HG03103 (cell line): ENCODE results near the gene MRPL34.

Experiments used
- ATAC-seq: cut with Tn5 transposase; IDR thresholded peaks from one replicate; pipeline ENCODE4 v1.9.1; 2021; ENCODE audit warnings: low read depth; ENCODE audit not compliant: unreplicated experiment

MRPL34 gene

GRCh38 chr19:17307876-17308377 is 2.3 kb downstream of the MRPL34 start:
- ATAC-seq = no peak

DNA sequence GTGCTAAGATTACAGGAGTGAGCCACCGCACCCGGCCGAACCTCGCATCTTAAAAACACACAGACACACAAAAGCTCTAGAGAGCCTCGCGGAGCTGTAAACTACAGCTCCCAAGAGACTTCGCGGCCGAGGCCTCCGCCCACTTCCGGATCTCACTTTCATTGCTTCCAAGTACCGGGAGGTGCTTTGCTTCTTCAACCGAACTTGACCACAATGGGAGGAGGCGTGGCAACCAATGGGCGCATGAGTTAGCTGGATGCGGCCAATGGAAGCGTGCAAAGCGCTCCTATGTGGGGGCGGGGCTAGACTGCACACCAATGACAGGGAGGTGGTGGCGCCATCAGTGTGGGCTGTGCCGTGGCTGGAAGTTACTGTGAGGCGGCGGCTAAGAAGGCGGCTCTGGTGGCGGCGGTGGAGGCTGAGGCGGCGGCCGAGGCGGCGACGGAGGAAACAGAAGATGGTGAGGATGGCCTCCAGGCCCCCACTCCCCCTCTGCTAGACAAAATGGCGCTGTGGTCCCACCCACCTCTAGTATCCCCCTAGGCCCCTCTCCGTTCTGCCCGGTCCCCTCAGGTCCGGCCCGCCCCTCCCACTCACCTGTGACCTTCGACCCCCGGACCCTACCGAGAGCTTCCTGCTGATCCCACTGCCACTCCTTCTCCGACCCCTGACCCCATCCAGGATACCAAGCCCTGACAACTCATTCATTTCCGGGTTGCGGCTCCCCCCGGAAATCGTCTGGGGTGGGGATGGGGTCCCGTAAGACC is 3.7 kb downstream of the MRPL34 start, which contains the start of gene DDA1:
Gene DDA1 (plus strand): TSS at position 366 of the 767 bp plus-strand sequence. CDS start 92 bp downstream, at position 458.
- ATAC-seq = peak; percentile 52

DNA sequence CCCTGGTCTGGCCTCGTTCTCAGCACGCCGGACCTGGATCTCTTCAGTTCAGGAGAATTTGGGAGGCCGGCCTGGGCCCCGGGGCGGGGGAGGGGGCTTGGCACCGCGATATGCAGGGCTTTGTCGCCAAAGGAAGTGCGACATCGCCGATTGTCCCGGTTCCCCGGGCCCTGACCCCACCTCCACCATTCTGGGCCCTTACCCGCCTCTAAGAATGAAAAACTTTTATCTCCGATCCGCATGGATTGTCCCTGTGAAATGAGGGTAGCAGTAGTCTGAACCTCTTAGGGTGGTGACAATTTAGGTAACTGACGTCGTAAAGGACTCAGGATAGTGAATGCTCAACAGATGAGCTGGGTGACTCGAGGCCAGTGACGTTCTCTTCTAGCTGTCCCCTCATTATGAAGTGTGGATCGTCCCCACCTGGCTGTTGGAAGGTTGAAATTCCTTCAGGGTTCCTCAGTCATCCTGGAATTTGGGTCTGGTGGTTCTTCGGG is 4.3 kb downstream of the MRPL34 start:
- ATAC-seq = no peak

DNA sequence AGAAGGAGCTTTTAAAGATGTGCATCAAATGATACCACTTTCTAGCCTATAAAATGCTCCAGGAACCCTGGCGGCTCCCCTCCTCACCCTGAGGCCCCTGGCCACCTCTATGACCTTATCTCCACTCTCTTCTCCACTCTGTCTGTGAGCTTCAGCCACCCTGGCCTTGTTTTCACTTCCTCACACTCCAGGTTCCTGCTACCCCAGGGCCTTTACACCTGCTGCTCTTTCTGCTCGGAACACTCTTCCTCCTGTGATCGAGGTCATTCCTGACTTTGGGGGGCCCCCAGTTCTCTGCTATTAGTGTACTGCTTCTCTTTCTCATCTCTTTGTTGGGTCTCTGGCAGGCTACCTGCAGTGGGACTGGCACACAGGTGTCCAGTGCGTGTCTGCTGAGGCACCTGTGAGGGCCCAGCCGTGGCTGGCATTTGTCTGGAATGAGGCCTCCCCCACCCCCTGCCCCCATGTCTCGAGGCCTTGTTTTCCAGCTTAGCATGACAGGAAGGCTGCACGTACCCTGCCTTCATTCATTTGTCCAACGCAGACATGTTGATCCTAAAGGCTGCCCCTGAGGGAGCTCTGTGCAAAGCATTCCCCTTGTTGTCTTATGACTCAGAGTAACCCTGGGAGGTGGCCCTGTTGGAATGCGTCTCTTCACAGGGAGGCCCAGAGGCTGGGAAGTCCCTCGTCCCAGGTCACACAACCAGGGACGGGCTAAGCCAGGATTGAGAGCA is 6.0 kb downstream of the MRPL34 start:
- no peak for ATAC-seq

- ATAC-seq = no peak
These were observed 6.8 kb downstream of the MRPL34 start for GRCh38 chr19:17312189-17313113.

GRCh38 chr19:17314007-17314593 is 8.4 kb downstream of the MRPL34 start:
- no peak for ATAC-seq

GRCh38 chr19:17318966-17319365 is 13.3 kb downstream of the MRPL34 start:
- no peak for ATAC-seq

- no peak for ATAC-seq
These were observed 14.0 kb downstream of the MRPL34 start for GRCh38 chr19:17319473-17320238.

DNA sequence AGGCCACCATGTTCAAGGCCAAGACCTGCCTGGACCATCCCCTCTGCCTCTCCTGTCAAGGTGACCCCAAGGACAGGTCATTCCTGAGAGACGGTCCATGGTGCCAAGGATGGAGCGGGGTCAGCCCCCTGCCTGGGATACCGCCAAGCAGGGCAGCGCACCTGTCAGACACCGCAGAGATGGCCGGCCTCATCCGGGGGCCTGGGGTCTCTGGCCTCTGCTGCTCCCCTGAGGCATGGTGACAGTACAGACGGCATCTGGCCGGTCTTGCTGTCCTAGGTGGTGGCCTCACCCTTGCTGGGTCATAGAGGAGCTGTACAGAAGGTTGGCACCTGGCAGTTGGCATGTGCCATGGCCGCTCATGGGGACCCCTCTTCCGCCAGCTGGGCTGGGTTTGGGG is 14.8 kb downstream of the MRPL34 start:
- no peak for ATAC-seq

DNA sequence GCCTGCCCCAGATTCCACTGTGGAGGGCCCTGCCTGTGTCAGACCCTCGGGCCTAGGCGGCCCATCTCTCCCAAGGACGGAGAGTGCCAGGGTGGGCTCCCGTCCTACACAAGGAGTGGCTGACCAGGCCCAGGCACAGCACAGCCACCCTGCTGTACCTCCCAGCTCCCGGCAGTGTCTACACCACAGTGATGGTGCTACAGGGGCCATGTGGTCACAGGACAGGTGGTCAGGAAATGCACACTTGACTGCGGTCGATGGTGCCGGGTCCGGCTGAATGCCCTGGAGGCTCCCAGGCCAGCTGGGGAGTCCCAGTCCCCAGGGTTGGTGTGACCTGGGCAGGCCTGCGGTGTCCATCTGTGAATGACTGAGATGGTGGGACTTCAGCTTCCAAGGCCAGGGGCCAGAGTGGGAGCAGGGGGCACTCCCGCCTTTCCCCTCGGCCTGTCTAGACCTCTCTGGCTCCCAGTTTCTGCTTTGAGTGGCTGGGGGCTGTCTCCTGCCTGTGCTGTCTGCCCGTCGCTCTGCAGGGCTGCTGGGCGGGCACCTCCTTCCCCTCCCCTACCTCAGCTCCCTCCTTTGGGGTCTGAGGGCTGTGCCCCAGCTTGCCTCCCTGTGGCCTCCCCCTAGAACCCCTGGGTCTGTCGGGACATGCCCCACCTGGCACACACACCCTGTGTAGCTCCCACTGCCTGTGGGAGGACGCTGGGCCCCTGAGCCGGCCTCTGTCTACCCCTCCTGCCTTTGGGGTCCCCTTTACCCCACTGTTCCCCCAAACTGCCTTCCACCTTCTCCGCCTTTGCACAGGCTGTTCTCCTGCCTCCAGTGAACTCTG is 16.2 kb downstream of the MRPL34 start:
- ATAC-seq = no peak

GRCh38 chr19:17322854-17323253 is 17.2 kb downstream of the MRPL34 start:
- no peak for ATAC-seq

- ATAC-seq = no peak
These were observed 17.8 kb downstream of the MRPL34 start for GRCh38 chr19:17323300-17323963.

DNA sequence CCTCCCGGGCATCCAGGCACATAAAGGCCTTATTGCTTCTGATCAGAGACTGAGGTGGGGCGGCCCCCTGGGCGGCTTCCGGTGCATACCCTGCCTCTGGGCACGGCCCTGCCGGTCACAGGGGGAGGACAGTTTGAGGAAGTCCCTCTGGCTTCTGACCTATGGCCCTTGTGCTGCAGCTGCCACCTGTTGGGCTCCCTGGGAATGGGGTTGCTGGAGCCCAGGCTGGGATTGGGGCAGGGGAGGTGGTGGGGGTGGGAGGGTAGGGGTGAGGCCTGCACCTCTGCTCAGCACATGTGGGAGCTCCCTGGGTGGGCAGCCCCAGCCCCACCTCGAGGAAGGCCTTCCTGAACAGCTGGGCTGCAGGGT is 18.3 kb downstream of the MRPL34 start:
- ATAC-seq = no peak

GRCh38 chr19:17324357-17325114 is 18.9 kb downstream of the MRPL34 start:
- no peak for ATAC-seq

DNA sequence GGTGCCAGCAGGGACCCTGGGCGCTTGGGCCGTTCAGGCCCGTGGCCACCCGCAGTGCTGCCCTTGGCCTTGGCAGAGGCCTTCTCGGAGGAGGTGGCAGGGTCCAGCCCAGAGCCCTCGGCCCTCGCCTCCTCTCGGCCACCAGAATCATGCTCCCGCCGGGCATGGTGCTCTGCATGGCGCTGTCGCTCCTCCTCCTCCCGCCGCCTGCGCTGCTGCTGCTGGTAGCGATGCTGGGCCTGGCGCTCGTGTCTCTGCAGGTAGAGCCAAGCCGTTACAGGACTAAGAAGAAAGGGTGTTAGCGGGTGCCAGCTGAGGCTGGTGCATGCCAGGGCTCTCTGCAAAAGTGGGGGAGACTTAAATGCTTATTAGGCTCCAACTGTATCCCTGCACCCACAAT is 19.5 kb downstream of the MRPL34 start:
- no peak for ATAC-seq

GRCh38 chr19:17325881-17326594 is 20.4 kb downstream of the MRPL34 start:
- no peak for ATAC-seq

DNA sequence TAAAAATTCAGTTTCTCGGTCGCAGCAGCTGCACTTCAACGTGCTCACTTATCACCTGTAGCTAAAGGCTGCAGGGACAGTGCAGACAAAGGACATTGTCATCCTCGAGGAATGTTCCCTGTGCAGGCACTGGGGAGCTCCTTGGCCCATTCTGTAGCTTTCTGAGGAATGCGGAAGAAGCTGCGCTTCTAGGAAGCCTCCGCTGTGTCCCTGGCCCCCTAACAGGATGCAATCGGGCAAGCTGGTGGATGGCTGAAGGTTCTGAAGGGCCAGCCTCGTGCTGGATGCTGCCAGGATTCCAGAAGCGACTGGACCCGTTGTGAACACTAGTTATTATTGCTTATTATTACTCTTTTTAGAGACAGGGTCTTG is 20.9 kb downstream of the MRPL34 start:
- ATAC-seq = no peak
